Measurements from ENCODE around the gene SLC19A1.
A peak's percentile ranks its signal among the peaks of the same experiment; 100 is the strongest.

Gene SLC19A1

GRCh38 chr21:45471525-45472221, 70.6 kb downstream of the SLC19A1 start:
- peak overlapping the region; percentile 88 for H3K27ac ChIP-seq (ENCODE audit: low read depth, low read length)
- H3K4me3 ChIP-seq (ENCODE audit: low read depth, low read length): peak overlapping the region; percentile 45
- no peaks in the 10 kb centered on the region for H3K79me2 ChIP-seq (ENCODE audit: control insufficient read depth, insufficient read depth, low read length, unreplicated experiment)

GRCh38 chr21:45470773-45471524, 71.3 kb downstream of the SLC19A1 start:
- Histone ChIP-seq H3K27ac (ENCODE audit: low read depth, low read length) (peak overlapping the region; percentile 88), H3K36me3 (ENCODE audit: insufficient read depth, low read length) (no peaks in the 10 kb centered on the region), H3K4me1 (ENCODE audit: control insufficient read depth, insufficient read depth, low read length, unreplicated experiment) (peaks cover 26% of the 10 kb centered on the region), H3K27me3 (ENCODE audit: insufficient read depth, low read length) (no peaks in the 10 kb centered on the region), H2AFZ (ENCODE audit: low read length, unreplicated experiment) (peak overlapping the region; percentile 35), H3K4me3 (ENCODE audit: low read depth, low read length) (peak overlapping the region; percentile 45), H3K79me2 (ENCODE audit: control insufficient read depth, insufficient read depth, low read length, unreplicated experiment) (no peaks in the 10 kb centered on the region)

More at GRCh38 chr21:45471525-45472221, 70.6 kb downstream of the SLC19A1 start:
- H3K27me3 ChIP-seq (ENCODE audit: insufficient read depth, low read length): no peaks in the 10 kb centered on the region
- no peaks in the 10 kb centered on the region for H3K36me3 ChIP-seq (ENCODE audit: insufficient read depth, low read length)
- H2AFZ ChIP-seq (ENCODE audit: low read length, unreplicated experiment): peak overlapping the region; percentile 26
- peaks cover 26% of the 10 kb centered on the region for H3K4me1 ChIP-seq (ENCODE audit: control insufficient read depth, insufficient read depth, low read length, unreplicated experiment)

- peak overlapping the region; percentile 3 for H2AFZ ChIP-seq (ENCODE audit: low read length, unreplicated experiment)
- peak overlapping the region; percentile 88 for H3K27ac ChIP-seq (ENCODE audit: low read depth, low read length)
- H3K4me3 ChIP-seq (ENCODE audit: low read depth, low read length): no peak overlapping the region
- no peaks in the 10 kb centered on the region for H3K79me2 ChIP-seq (ENCODE audit: control insufficient read depth, insufficient read depth, low read length, unreplicated experiment)
- H3K36me3 ChIP-seq (ENCODE audit: insufficient read depth, low read length): no peaks in the 10 kb centered on the region
- H3K4me1 ChIP-seq (ENCODE audit: control insufficient read depth, insufficient read depth, low read length, unreplicated experiment): peaks cover 26% of the 10 kb centered on the region
- no peaks in the 10 kb centered on the region for H3K27me3 ChIP-seq (ENCODE audit: insufficient read depth, low read length)
These were observed 72.1 kb downstream of the SLC19A1 start for GRCh38 chr21:45470087-45470515.

GRCh38 chr21:45469273-45470086, 72.8 kb downstream of the SLC19A1 start:
- Histone ChIP-seq H3K79me2 (ENCODE audit: control insufficient read depth, insufficient read depth, low read length, unreplicated experiment) (no peaks in the 10 kb centered on the region), H3K27me3 (ENCODE audit: insufficient read depth, low read length) (no peaks in the 10 kb centered on the region), H3K27ac (ENCODE audit: low read depth, low read length) (peak overlapping the region; percentile 88), H3K4me3 (ENCODE audit: low read depth, low read length) (no peak overlapping the region), H2AFZ (ENCODE audit: low read length, unreplicated experiment) (peak overlapping the region; percentile 3), H3K4me1 (ENCODE audit: control insufficient read depth, insufficient read depth, low read length, unreplicated experiment) (peaks cover 26% of the 10 kb centered on the region), H3K36me3 (ENCODE audit: insufficient read depth, low read length) (no peaks in the 10 kb centered on the region)

GRCh38 chr21:45468971-45469272, 73.3 kb downstream of the SLC19A1 start:
- H3K36me3 ChIP-seq (ENCODE audit: insufficient read depth, low read length): no peaks in the 10 kb centered on the region
- H3K4me1 ChIP-seq (ENCODE audit: control insufficient read depth, insufficient read depth, low read length, unreplicated experiment): peaks cover 26% of the 10 kb centered on the region
- H3K4me3 ChIP-seq (ENCODE audit: low read depth, low read length): no peak overlapping the region
- no peaks in the 10 kb centered on the region for H3K79me2 ChIP-seq (ENCODE audit: control insufficient read depth, insufficient read depth, low read length, unreplicated experiment)
- no peak overlapping the region for H2AFZ ChIP-seq (ENCODE audit: low read length, unreplicated experiment)
- no peak overlapping the region for H3K27ac ChIP-seq (ENCODE audit: low read depth, low read length)
- no peaks in the 10 kb centered on the region for H3K27me3 ChIP-seq (ENCODE audit: insufficient read depth, low read length)

GRCh38 chr21:45468051-45468970, 73.9 kb downstream of the SLC19A1 start:
- Histone ChIP-seq H3K27ac (ENCODE audit: low read depth, low read length) (no peak overlapping the region), H3K36me3 (ENCODE audit: insufficient read depth, low read length) (no peaks in the 10 kb centered on the region), H3K4me1 (ENCODE audit: control insufficient read depth, insufficient read depth, low read length, unreplicated experiment) (peaks cover 26% of the 10 kb centered on the region), H3K27me3 (ENCODE audit: insufficient read depth, low read length) (no peaks in the 10 kb centered on the region), H3K79me2 (ENCODE audit: control insufficient read depth, insufficient read depth, low read length, unreplicated experiment) (no peaks in the 10 kb centered on the region), H3K4me3 (ENCODE audit: low read depth, low read length) (no peak overlapping the region), H2AFZ (ENCODE audit: low read length, unreplicated experiment) (no peak overlapping the region)

- H3K4me3 ChIP-seq (ENCODE audit: low read depth, low read length): no peak overlapping the region
- H3K4me1 ChIP-seq (ENCODE audit: control insufficient read depth, insufficient read depth, low read length, unreplicated experiment): peaks cover 26% of the 10 kb centered on the region
- no peaks in the 10 kb centered on the region for H3K27me3 ChIP-seq (ENCODE audit: insufficient read depth, low read length)
- no peak overlapping the region for H3K27ac ChIP-seq (ENCODE audit: low read depth, low read length)
- no peaks in the 10 kb centered on the region for H3K79me2 ChIP-seq (ENCODE audit: control insufficient read depth, insufficient read depth, low read length, unreplicated experiment)
- no peaks in the 10 kb centered on the region for H3K36me3 ChIP-seq (ENCODE audit: insufficient read depth, low read length)
- H2AFZ ChIP-seq (ENCODE audit: low read length, unreplicated experiment): no peak overlapping the region
These were observed 74.9 kb downstream of the SLC19A1 start for GRCh38 chr21:45467221-45467779.

GRCh38 chr21:45466330-45467220, 75.7 kb downstream of the SLC19A1 start:
- Histone ChIP-seq H3K4me1 (ENCODE audit: control insufficient read depth, insufficient read depth, low read length, unreplicated experiment) (peaks cover 19% of the 10 kb centered on the region), H3K27ac (ENCODE audit: low read depth, low read length) (no peak overlapping the region), H3K36me3 (ENCODE audit: insufficient read depth, low read length) (peaks cover 2% of the 10 kb centered on the region; the same call in 1 of the 2 replicates), H3K27me3 (ENCODE audit: insufficient read depth, low read length) (no peaks in the 10 kb centered on the region), H3K4me3 (ENCODE audit: low read depth, low read length) (no peak overlapping the region), H2AFZ (ENCODE audit: low read length, unreplicated experiment) (no peak overlapping the region), H3K79me2 (ENCODE audit: control insufficient read depth, insufficient read depth, low read length, unreplicated experiment) (no peaks in the 10 kb centered on the region)

- Histone ChIP-seq H3K27ac (ENCODE audit: low read depth, low read length) (no peak overlapping the region), H3K79me2 (ENCODE audit: control insufficient read depth, insufficient read depth, low read length, unreplicated experiment) (no peaks in the 10 kb centered on the region), H3K27me3 (ENCODE audit: insufficient read depth, low read length) (no peaks in the 10 kb centered on the region), H3K4me1 (ENCODE audit: control insufficient read depth, insufficient read depth, low read length, unreplicated experiment) (peaks cover 17% of the 10 kb centered on the region), H3K36me3 (ENCODE audit: insufficient read depth, low read length) (peaks cover 10% of the 10 kb centered on the region; the same call in 1 of the 2 replicates), H3K4me3 (ENCODE audit: low read depth, low read length) (no peak overlapping the region), H2AFZ (ENCODE audit: low read length, unreplicated experiment) (no peak overlapping the region)
These were observed 76.5 kb downstream of the SLC19A1 start for GRCh38 chr21:45465611-45466329.

All from ACC112 (cell line).